GM21381 (cell line): Measurements from ENCODE around the gene FCHSD2.
"Not testable (repeated sequence)": the region's sequence is repeated elsewhere in the genome, so short reads cannot be mapped to it uniquely, and the experiment has no call there.

ENCODE experiments used
- ATAC-seq: cut with Tn5 transposase; IDR thresholded peaks from one replicate; pipeline ENCODE4 v1.9.1; 2021; ENCODE audit warnings: mild to moderate bottlenecking, moderate library complexity; ENCODE audit not compliant: unreplicated experiment

The FCHSD2 gene

GRCh38 chr11:72850832-72851231 lies 291.3 kb downstream of the FCHSD2 start:
- no peak for ATAC-seq

- no peak for ATAC-seq
Measured at GRCh38 chr11:72848846-72849466, 293.2 kb downstream of the FCHSD2 start.

- ATAC-seq: no peak
Measured at GRCh38 chr11:72844356-72844755, 297.8 kb downstream of the FCHSD2 start.

- no peak for ATAC-seq
Measured at GRCh38 chr11:72842653-72843330, 299.3 kb downstream of the FCHSD2 start.

GRCh38 chr11:72842126-72842525 lies 300.0 kb downstream of the FCHSD2 start:
- ATAC-seq: no peak

GRCh38 chr11:72841397-72841796 lies 300.7 kb downstream of the FCHSD2 start:
- no peak for ATAC-seq

GRCh38 chr11:72840780-72841179 lies 301.3 kb downstream of the FCHSD2 start:
- ATAC-seq: no peak

GRCh38 chr11:72838691-72839305 lies 303.3 kb downstream of the FCHSD2 start:
- ATAC-seq: no peak

GRCh38 chr11:72836111-72836510 lies 306.0 kb downstream of the FCHSD2 start:
- no peak for ATAC-seq

- ATAC-seq: no peak
Measured at GRCh38 chr11:72834905-72835304, 307.2 kb downstream of the FCHSD2 start.

- no peak for ATAC-seq
Measured at GRCh38 chr11:72833811-72834493, 308.2 kb downstream of the FCHSD2 start.

- ATAC-seq: no peak
Measured at GRCh38 chr11:72833083-72833733, 308.9 kb downstream of the FCHSD2 start.

- no peak for ATAC-seq
Measured at GRCh38 chr11:72832301-72833082, 309.6 kb downstream of the FCHSD2 start.

GRCh38 chr11:72831521-72832300 lies 310.4 kb downstream of the FCHSD2 start:
- ATAC-seq: no peak

GRCh38 chr11:72829884-72830533 lies 312.1 kb downstream of the FCHSD2 start:
- no peak for ATAC-seq

GRCh38 chr11:72829178-72829577 lies 312.9 kb downstream of the FCHSD2 start:
- no peak for ATAC-seq

- ATAC-seq: no peak
Measured at GRCh38 chr11:72828692-72829101, 313.4 kb downstream of the FCHSD2 start.

- ATAC-seq: no peak
Measured at GRCh38 chr11:72828081-72828567, 314.0 kb downstream of the FCHSD2 start.

- ATAC-seq: not testable (repeated sequence)
Measured at GRCh38 chr11:72827656-72828055, 314.5 kb downstream of the FCHSD2 start.
